ENCODE data around the gene FNDC1.

FNDC1 gene

GRCh38 chr6:159213405-159213804, 44.2 kb downstream of the FNDC1 start:
- no peak for TF ChIP-seq SIN3A (IDR thresholded peaks at IDR 0.05; ENCODE audit: borderline replicate concordance, insufficient read depth, low read length)
- TF ChIP-seq POLR2AphosphoS5 (IDR thresholded peaks at IDR 0.05; ENCODE audit: low read depth, low read length) = no peak
- no peak for TF ChIP-seq FOXP2 (optimal IDR thresholded peaks at IDR 0.05; ENCODE audit: borderline replicate concordance, extremely low read depth, extremely low read length, insufficient read depth)
- TF ChIP-seq REST (IDR thresholded peaks at IDR 0.05; ENCODE audit: insufficient read depth in 1 of 2, low read depth in 2 of 2, low read length in 2 of 2) = no peak
- no peak for TF ChIP-seq TAF1 (IDR thresholded peaks at IDR 0.05; ENCODE audit: borderline replicate concordance, insufficient read depth, low read length)

- TF ChIP-seq POLR2AphosphoS5 (IDR thresholded peaks at IDR 0.05; ENCODE audit: low read depth, low read length) (no peak), FOXP2 (optimal IDR thresholded peaks at IDR 0.05; ENCODE audit: borderline replicate concordance, extremely low read depth, extremely low read length, insufficient read depth) (no peak), TAF1 (IDR thresholded peaks at IDR 0.05; ENCODE audit: borderline replicate concordance, insufficient read depth, low read length) (no peak), REST (IDR thresholded peaks at IDR 0.05; ENCODE audit: insufficient read depth in 1 of 2, low read depth in 2 of 2, low read length in 2 of 2) (no peak), SIN3A (IDR thresholded peaks at IDR 0.05; ENCODE audit: borderline replicate concordance, insufficient read depth, low read length) (no peak)
Measured at GRCh38 chr6:159214281-159214680, 45.1 kb downstream of the FNDC1 start.

- TF ChIP-seq TAF1 (IDR thresholded peaks at IDR 0.05; ENCODE audit: borderline replicate concordance, insufficient read depth, low read length) (no peak), POLR2AphosphoS5 (IDR thresholded peaks at IDR 0.05; ENCODE audit: low read depth, low read length) (no peak), FOXP2 (optimal IDR thresholded peaks at IDR 0.05; ENCODE audit: borderline replicate concordance, extremely low read depth, extremely low read length, insufficient read depth) (no peak), REST (IDR thresholded peaks at IDR 0.05; ENCODE audit: insufficient read depth in 1 of 2, low read depth in 2 of 2, low read length in 2 of 2) (no peak), SIN3A (IDR thresholded peaks at IDR 0.05; ENCODE audit: borderline replicate concordance, insufficient read depth, low read length) (no peak)
Measured at GRCh38 chr6:159217595-159218275, 48.5 kb downstream of the FNDC1 start.

- TF ChIP-seq SIN3A (IDR thresholded peaks at IDR 0.05; ENCODE audit: borderline replicate concordance, insufficient read depth, low read length) (no peak), TAF1 (IDR thresholded peaks at IDR 0.05; ENCODE audit: borderline replicate concordance, insufficient read depth, low read length) (no peak), REST (IDR thresholded peaks at IDR 0.05; ENCODE audit: insufficient read depth in 1 of 2, low read depth in 2 of 2, low read length in 2 of 2) (no peak), POLR2AphosphoS5 (IDR thresholded peaks at IDR 0.05; ENCODE audit: low read depth, low read length) (no peak), FOXP2 (optimal IDR thresholded peaks at IDR 0.05; ENCODE audit: borderline replicate concordance, extremely low read depth, extremely low read length, insufficient read depth) (no peak)
Measured at GRCh38 chr6:159220093-159220492, 50.9 kb downstream of the FNDC1 start.

Data from PFSK-1 (cell line).